NCI-H345 treated with DMSO at 0.1 percent for 48 hours (cell line): ENCODE measurements around the gene CRYBG3.

Source experiments
- DNase-seq: peaks from one replicate; lab custom pipeline; 2025; ENCODE audit not compliant: unreplicated experiment; lab: John Stamatoyannopoulos, UW

The CRYBG3 gene

DNA sequence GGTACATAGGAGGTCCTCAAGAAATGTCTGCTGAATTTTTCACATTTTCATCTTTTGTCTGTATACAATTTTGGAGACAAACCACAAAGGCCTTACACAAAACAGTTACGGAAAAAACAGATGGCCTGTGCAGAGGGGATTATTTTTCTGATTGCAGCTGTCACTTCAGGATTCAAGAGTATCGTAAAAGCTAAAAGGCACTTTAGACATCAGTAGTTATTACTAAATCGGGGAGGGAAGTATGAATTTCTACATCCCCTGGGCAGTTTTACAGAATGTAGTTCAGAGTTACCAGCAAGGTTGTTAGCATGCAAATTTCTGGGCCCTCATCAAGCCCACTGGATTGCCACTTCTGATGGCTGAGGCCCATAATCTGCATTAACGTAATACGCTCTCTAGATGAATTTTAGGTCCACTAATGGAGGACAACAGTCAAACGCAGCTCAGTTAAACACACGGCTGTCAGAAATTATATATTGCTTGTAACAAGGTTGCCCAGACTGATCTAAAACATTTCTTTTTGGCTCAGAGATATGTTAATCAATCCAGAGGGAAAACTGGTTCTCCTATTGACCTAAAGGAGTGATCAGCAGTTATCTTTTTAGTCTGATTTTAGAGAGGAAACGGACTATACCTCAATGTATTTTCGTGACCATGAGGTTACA lies 149.3 kb downstream of the CRYBG3 start:
- no peak for DNase-seq

DNA sequence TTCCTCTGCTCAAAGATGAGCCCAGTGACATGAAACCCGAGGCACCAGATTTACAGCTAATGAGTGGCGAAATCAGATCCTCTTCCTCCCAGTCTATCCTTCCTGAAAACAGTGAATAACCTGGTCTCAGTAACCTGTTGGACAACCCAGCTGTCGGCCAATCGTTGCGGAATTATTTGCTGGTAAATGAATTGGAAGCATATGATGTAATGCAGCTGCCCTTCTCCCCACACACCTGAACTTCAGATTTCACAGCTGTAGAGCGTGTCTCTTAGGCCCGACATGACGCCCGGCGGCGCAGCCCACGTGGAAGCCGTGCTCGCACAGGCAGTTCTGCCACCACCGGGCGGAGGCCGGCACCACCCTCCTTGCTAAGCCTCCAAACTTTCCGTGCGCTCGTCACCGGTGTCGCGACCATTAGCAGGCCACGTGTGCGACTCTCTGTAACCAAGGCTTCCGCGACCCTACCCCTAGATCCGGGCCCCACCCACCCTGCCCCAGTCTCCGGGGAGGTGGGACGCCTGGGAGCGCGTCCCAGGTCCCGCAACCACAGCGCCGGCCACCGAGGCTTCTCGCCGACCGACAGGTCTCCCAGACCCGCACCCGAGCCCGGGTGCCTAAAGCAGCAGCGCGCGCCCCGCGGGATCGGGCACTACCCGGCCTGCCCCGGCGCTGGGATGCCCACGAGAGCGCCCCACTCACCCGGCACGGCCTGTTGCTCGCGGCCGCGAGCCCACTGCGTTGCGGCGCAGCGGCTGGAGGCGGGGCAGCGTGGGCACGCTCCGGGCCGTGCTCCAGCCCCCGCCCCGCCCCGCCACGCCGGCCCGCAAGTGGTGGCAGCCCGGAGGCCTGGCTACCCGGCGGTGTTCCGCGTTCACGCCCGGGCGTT lies 150.1 kb downstream of the CRYBG3 start, which contains the start of gene RIOX2:
Gene RIOX2 (minus strand): TSS at position 753 of the 889 bp plus-strand sequence. CDS start 4,838 bp downstream, outside the sequence.
- peak; percentile 11 for DNase-seq

DNA sequence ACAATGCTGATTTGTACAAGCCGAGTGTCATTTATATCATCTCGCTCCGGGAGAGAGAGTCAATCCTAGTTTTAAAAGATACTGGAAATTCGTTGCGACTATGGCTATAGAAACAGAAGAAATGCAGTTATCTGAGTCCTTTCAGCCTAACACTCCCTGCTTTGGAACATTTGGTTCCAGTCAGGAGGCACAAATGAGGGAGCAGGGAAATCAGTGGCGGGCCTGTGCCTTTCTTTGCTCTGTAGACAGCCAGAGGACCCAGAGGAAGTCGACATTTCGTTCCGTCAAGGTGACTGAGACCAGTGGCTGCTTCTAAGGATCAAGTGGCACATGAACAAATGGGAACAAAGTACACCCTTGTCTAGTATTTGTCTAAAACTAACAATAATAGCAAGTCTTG lies 151.2 kb downstream of the CRYBG3 start:
- no peak for DNase-seq

GRCh38 chr3:97974996-97975395 lies 153.2 kb downstream of the CRYBG3 start:
- no peak for DNase-seq

DNA sequence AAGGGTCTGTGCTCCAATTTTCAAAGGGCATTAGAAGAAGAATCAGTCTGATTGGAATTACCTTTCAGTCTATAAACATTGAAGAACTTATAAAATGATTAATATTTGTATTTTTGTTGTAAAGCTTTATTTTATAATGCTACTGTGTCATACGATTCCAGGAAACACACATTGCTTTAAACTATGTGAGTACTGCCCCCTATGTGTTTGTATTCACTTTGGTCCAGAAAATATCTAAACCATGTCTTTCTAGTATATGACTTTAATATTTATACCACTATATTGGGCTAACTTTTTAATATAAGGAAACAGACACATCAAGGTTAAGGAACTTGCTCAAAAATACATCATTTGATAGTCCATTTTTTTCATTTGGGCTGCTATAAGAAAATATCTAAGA lies 153.7 kb downstream of the CRYBG3 start:
- no peak for DNase-seq

- DNase-seq: no peak
Observed at GRCh38 chr3:97979610-97980009, 157.8 kb downstream of the CRYBG3 start.

GRCh38 chr3:97981886-97982285 lies 160.1 kb downstream of the CRYBG3 start:
- no peak for DNase-seq

GRCh38 chr3:97983933-97984491 lies 162.2 kb downstream of the CRYBG3 start:
- DNase-seq: no peak

GRCh38 chr3:97987306-97987705 lies 165.5 kb downstream of the CRYBG3 start:
- no peak for DNase-seq

GRCh38 chr3:97988784-97989568 lies 167.2 kb downstream of the CRYBG3 start:
- no peak for DNase-seq

GRCh38 chr3:97990624-97991292 lies 168.9 kb downstream of the CRYBG3 start:
- no peak for DNase-seq

- no peak for DNase-seq
Observed at GRCh38 chr3:97991293-97991682, 169.5 kb downstream of the CRYBG3 start.

- no peak for DNase-seq
Observed at GRCh38 chr3:97992547-97993173, 170.8 kb downstream of the CRYBG3 start.

DNA sequence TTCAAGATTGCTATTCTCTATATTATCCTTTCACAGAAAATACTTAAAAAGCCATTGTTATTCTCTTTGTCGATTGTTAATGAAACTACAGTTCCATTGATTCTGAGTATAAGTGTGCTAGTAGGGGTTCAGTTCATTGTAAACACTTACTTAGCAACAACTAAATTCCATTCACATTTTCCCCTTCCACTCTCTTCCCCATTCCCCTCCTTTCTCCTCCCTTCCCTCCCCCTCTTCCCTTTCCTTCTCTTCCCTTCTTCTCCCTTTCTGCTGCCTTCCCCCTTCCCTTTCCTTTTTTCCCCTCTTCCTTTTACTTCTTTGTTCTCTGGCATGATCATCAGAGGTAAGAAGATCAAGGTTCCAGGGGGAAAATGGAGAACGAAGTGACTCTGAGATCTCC lies 171.7 kb downstream of the CRYBG3 start:
- DNase-seq: no peak

DNA sequence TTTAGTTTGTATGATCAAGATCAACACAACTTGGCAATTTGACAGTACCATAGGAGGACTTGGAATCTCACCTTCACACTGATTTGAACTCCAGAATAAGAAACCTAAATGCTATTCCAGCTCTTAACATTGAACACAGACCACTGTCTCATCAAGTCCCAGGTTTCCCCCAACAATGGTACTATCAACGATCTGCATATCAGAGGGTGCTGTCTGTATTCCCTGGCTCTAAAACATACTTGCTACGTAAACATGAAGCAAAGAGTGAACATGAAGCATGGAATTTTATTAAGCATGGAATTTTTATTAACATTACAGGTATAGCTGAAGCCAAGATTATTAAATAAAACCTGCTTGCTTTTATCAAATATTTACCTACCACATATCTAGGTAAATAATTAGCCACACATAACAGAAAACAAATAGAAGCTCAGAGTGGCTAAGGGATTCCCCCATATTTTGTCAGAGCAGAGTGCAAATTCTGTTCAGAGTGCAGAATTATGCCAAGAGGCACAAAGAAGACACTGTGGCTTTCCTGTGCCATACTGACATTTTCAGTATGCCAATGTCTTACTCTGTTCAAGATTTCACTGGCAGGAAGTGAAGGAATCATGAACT lies 172.6 kb downstream of the CRYBG3 start:
- DNase-seq: no peak
